ENCODE results near the gene ACOT11. TPM values are rescaled to one million over a fixed set of nuclear protein-coding genes. Genes with fewer than 3 reads are reported as not detected.

The ACOT11 gene
- total and polyA plus RNA-seq, 9 of the 15 experiments (the other 6 are each of a cell fraction or from before 2014, with no cell fraction given), result 0.04 to 1.2 (median 0.64) TPM; not detected in 2

DNA sequence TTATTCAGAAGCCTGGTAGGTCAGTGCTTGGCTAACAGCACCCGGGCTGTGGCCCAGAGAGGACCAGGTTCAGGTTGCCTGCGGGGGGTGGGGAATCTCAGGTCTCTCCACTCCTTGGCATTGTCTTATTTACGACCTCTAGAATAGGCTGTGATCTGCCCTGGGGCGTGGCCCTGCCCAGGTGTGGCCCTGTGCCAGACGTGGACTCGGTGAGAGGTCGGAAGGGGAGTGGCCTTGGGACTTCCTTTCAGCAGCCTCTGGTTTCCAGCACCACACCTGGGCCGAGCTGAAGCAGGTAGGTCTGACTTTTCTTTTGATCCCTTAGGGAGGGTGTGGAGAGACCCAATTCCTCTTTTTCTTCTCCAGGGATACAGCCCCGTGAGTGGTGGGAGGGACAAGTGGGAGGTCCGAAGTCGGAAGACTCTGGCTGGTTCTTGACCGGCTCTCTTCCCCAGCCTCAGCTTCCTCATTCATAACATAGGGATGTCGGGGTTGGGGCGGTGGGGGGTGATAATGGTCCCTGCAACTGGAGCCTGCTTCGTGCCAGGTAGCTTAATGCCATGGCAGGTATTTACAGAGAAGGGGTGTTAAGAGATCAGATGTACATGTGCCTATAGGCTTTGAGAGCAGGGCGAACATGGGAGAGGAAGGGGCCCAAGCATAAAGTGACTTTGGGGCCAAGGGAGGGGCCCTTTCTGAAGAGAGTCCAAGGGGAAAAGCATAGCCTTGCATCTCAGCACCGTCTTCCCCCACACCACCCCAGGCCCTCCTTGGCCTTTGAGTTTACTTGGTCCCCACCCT is 16.5 kb downstream of the ACOT11 start:
- FAIRE-seq, result no peak

More for the DNA sequence above, 16.5 kb downstream of the ACOT11 start:
- no peaks in the 10 kb centered on the region for H3K36me3 ChIP-seq (ENCODE audit: control insufficient read depth, insufficient read depth, low read length)
- H3K27ac ChIP-seq (ENCODE audit: extremely low read depth, low read depth, low read length), result no peak overlapping the region
- H2AFZ ChIP-seq (ENCODE audit: low read depth, low read length), result no peak overlapping the region
- H4K20me1 ChIP-seq (replicated peaks; ENCODE audit: control insufficient read depth, insufficient read depth, low read length), result no peaks in the 10 kb centered on the region
- 6% methylated on average over 17 of the region's 17 CpGs for WGBS (ENCODE audit: insufficient coverage, low coverage, missing lambda C conversion rate)
- ATAC-seq (peak; percentile 45), DNase-seq (ENCODE audit: extremely low read depth in 1 of 4, low spot score in 3 of 4) (no peak)
- intact Hi-C loops (cut with micrococcal nuclease) (no loop called here), in situ Hi-C loops (cut with MboI) (no loop called here)
- POLR2A ChIA-PET, result interaction anchor here (0.7 to 2.0 kb wide), 4 partner anchors 12 to 441 kb away, joined by 3 to 10 read pairs (median 4); no protein-coding TSS in a partner anchor
- H3K27me3 ChIP-seq (ENCODE audit: control insufficient read depth in 2 of 2, insufficient read depth in 2 of 2, low read length in 2 of 2), result peaks cover 21 to 41% of the 10 kb centered on the region in 2 experiments; a peak in 4 of 5 replicates
- BruUV-seq (replicated peaks), result no TSS peak
- CTCF ChIA-PET (ENCODE audit: low intra/inter-chr PET ratio), result no interaction called here
- no peaks in the 10 kb centered on the region for H3K9me3 ChIP-seq (replicated peaks; ENCODE audit: control insufficient read depth, insufficient read depth, low read depth, low read length)
- H3K4me1 ChIP-seq (replicated peaks in 1 of 2; ENCODE audit: control insufficient read depth in 2 of 2, insufficient read depth in 2 of 2, low read length in 2 of 2), result peaks cover 3 to 17% of the 10 kb centered on the region in 2 experiments; a peak in 3 of 5 replicates
- H3K4me2 ChIP-seq (ENCODE audit: insufficient read depth, low read length), result no peak overlapping the region; the same call in 1 of the 2 replicates
- TF ChIP-seq ARID3B (CRISPR knock-in tag; IDR thresholded peaks at IDR 0.05; ENCODE audit: borderline replicate concordance) (no peak), RHOXF2B (CRISPR knock-in tag; conservative IDR thresholded peaks at IDR 0.05) (no peak), ELK3 (CRISPR knock-in tag; IDR thresholded peaks at IDR 0.05) (no peak), ZNF224 (CRISPR knock-in tag; IDR thresholded peaks at IDR 0.05) (no peak), EP300 (IDR thresholded peaks at IDR 0.05; ENCODE audit: low read length) (no peak), NFIC (IDR thresholded peaks at IDR 0.05) (peak; percentile 26; the same call in 1 of the 2 replicates)
- no peak overlapping the region for H3K4me3 ChIP-seq
- H3K9ac ChIP-seq (ENCODE audit: insufficient read depth in 1 of 2, low read depth in 2 of 2, low read length in 2 of 2), result no peak overlapping the region
- H3K9me1 ChIP-seq (ENCODE audit: control insufficient read depth, insufficient read depth, low read length), result no peaks in the 10 kb centered on the region
- H3K79me2 ChIP-seq (ENCODE audit: control insufficient read depth, insufficient read depth, low read length), result no peaks in the 10 kb centered on the region
